H9 (cell line): Measurements from ENCODE around the gene TMEM244. TPM values are rescaled to one million over a fixed set of nuclear protein-coding genes. Genes with fewer than 3 reads are reported as not detected.

ENCODE experiments used
- DNase-seq: peaks from one replicate; pipeline ENCODE4 v3.0.0-alpha.2; 2017
- H2AFZ ChIP-seq: one replicate; pipeline ENCODE4 v1.6.1; 2013; ENCODE audit warnings: mild to moderate bottlenecking, low read length, control low read depth, moderate library complexity
- H2AK5ac ChIP-seq: 2 replicates; pipeline ENCODE4 v1.6.1; 2013; ENCODE audit warnings: low read length, control low read depth, mixed read lengths; ENCODE audit not compliant: insufficient read length
- H2BK120ac ChIP-seq: one replicate; pipeline ENCODE4 v1.6.1; 2013; ENCODE audit warnings: low read depth, mild to moderate bottlenecking, low read length, control low read depth, inconsistent platforms; ENCODE audit not compliant: poor library complexity, severe bottlenecking
- H2BK12ac ChIP-seq: 2 replicates; pipeline ENCODE4 v1.6.1; 2013; ENCODE audit warnings: low read length, control low read depth, mixed read lengths, low read depth; ENCODE audit not compliant: insufficient read length
- H2BK15ac ChIP-seq: 2 replicates; pipeline ENCODE4 v1.6.1; 2013; ENCODE audit warnings: low read depth, low read length, control low read depth
- H2BK20ac ChIP-seq: one replicate; pipeline ENCODE4 v1.6.1; 2013; ENCODE audit warnings: low read depth, mild to moderate bottlenecking, low read length, control low read depth, inconsistent platforms; ENCODE audit not compliant: poor library complexity, severe bottlenecking
- H2BK5ac ChIP-seq: 2 replicates; pipeline ENCODE4 v1.6.1; 2013; ENCODE audit warnings: low read length, control low read depth, mixed read lengths; ENCODE audit not compliant: insufficient read length
- H3K14ac ChIP-seq: 2 replicates; pipeline ENCODE4 v1.6.1; 2013; ENCODE audit warnings: low read length, control low read depth; ENCODE audit not compliant: insufficient read depth
- H3K18ac ChIP-seq: 2 replicates; pipeline ENCODE4 v1.6.1; 2013; ENCODE audit warnings: low read depth, mild to moderate bottlenecking, mixed read lengths, low read length, control low read depth; ENCODE audit not compliant: insufficient read length
- H3K23ac ChIP-seq: 2 replicates; pipeline ENCODE4 v1.6.1; 2013; ENCODE audit warnings: low read length, control low read depth, mixed read lengths, low read depth; ENCODE audit not compliant: insufficient read length
- H3K23me2 ChIP-seq: 2 replicates; pipeline ENCODE4 v1.6.1; 2013; ENCODE audit warnings: low read depth, mild to moderate bottlenecking, mixed read lengths, low read length, control low read depth; ENCODE audit not compliant: insufficient read length, poor library complexity, severe bottlenecking
- H3K27ac ChIP-seq: 2 replicates; pipeline ENCODE4 v1.5.1; 2013; ENCODE audit warnings: low read length, control low read depth, mixed read lengths, low read depth; ENCODE audit not compliant: insufficient read length
- H3K27me3 ChIP-seq: 2 replicates; pipeline ENCODE4 v1.6.1; 2013; ENCODE audit warnings: low read length, control low read depth, inconsistent platforms; ENCODE audit not compliant: insufficient read depth
- H3K4ac ChIP-seq: 2 replicates; pipeline ENCODE4 v1.6.1; 2013; ENCODE audit warnings: low read depth, mild to moderate bottlenecking, control low read depth, inconsistent platforms, low read length, moderate library complexity
- H3K4me1 ChIP-seq: 2 replicates; pipeline ENCODE4 v1.6.1; 2013; ENCODE audit warnings: low read length, control low read depth, inconsistent platforms; ENCODE audit not compliant: insufficient read depth
- H3K4me2 ChIP-seq: 2 replicates; pipeline ENCODE4 v1.6.1; 2013; ENCODE audit warnings: low read length, control low read depth, mixed read lengths; ENCODE audit not compliant: insufficient read length, insufficient read depth
- H3K56ac ChIP-seq: 2 replicates; pipeline ENCODE4 v1.6.1; 2013; ENCODE audit warnings: low read depth, mild to moderate bottlenecking, mixed read lengths, low read length, control low read depth; ENCODE audit not compliant: insufficient read length
- H3K79me1 ChIP-seq: 2 replicates; pipeline ENCODE4 v1.6.1; 2013; ENCODE audit warnings: low read depth, mild to moderate bottlenecking, moderate library complexity, low read length, control low read depth, inconsistent platforms; ENCODE audit not compliant: insufficient read depth, poor library complexity, severe bottlenecking
- H3K79me2 ChIP-seq: 2 replicates; pipeline ENCODE4 v1.6.1; 2013; ENCODE audit warnings: low read length, control low read depth, inconsistent platforms; ENCODE audit not compliant: insufficient read depth
- H3K9ac ChIP-seq: 2 replicates; pipeline ENCODE4 v1.6.1; 2013; ENCODE audit warnings: low read length, control low read depth, mixed read lengths; ENCODE audit not compliant: insufficient read length; ENCODE audit errors: extremely low read depth
- H3K9me3 ChIP-seq: one replicate; pipeline ENCODE4 v1.6.1; 2013; ENCODE audit warnings: low read depth, low read length, inconsistent platforms; ENCODE audit not compliant: control insufficient read depth
- H3T11ph ChIP-seq: one replicate; pipeline ENCODE4 v1.6.1; 2013; ENCODE audit warnings: mild to moderate bottlenecking, low read length, control low read depth, inconsistent platforms
- H4K20me1 ChIP-seq: one replicate; pipeline ENCODE4 v1.6.1; 2013; ENCODE audit not compliant: control insufficient read depth, insufficient read length, insufficient read depth
- H4K5ac ChIP-seq: 2 replicates; pipeline ENCODE4 v1.6.1; 2013; ENCODE audit warnings: low read depth, mild to moderate bottlenecking, mixed read lengths, low read length, control low read depth; ENCODE audit not compliant: insufficient read length
- H4K8ac ChIP-seq: replicated peaks from 2 replicates; pipeline ENCODE4 v1.6.1; 2013; ENCODE audit warnings: low read length, control low read depth, mixed read lengths, low read depth; ENCODE audit not compliant: insufficient read length
- H4K91ac ChIP-seq: 2 replicates; pipeline ENCODE4 v1.6.1; 2013; ENCODE audit warnings: low read depth, mild to moderate bottlenecking, moderate library complexity, mixed read lengths, low read length, control low read depth; ENCODE audit not compliant: insufficient read length
- H3K27ac Mint-ChIP-seq, 3 experiments: 2 replicates in 2 of 3; 3 replicates in 1 of 3; pipeline ENCODE4 v1.8.0; 2020 to 2021; ENCODE audit warnings: mixed read lengths in 3 of 3, mild to moderate bottlenecking in 1 of 3, moderate library complexity in 1 of 3
- H3K27me3 Mint-ChIP-seq: 2 replicates; pipeline ENCODE4 v1.8.0; 2021; ENCODE audit warnings: low read depth, mild to moderate bottlenecking, moderate library complexity, mixed read lengths
- H3K36me3 Mint-ChIP-seq, 3 experiments: 2 replicates in 2 of 3; 3 replicates in 1 of 3; pipeline ENCODE4 v1.8.0; 2020 to 2021; ENCODE audit warnings: low read depth in 3 of 3, mixed read lengths in 3 of 3; ENCODE audit not compliant: insufficient read depth in 1 of 3
- H3K4me1 Mint-ChIP-seq, 2 experiments: 2 replicates each; pipeline ENCODE4 v1.8.0; 2020; ENCODE audit warnings: mixed read lengths in 2 of 2
- H3K4me3 Mint-ChIP-seq, 2 experiments: 2 replicates in 1 of 2; 3 replicates in 1 of 2; pipeline ENCODE4 v1.8.0; 2020 to 2021; ENCODE audit warnings: mild to moderate bottlenecking in 2 of 2, mixed read lengths in 2 of 2, moderate library complexity in 1 of 2
- H3K9me3 Mint-ChIP-seq, 2 experiments: 2 replicates in 1 of 2; 3 replicates in 1 of 2; pipeline ENCODE4 v1.8.0; 2020; ENCODE audit warnings: mild to moderate bottlenecking in 2 of 2, mixed read lengths in 2 of 2, moderate library complexity in 1 of 2
- WGBS: extraction: QIAGEN DNeasy Blood & Tissue Kit; methylation state at CpG from one replicate; pipeline ENCODE4 v1.1.7; 2013; ENCODE audit warnings: missing lambda C conversion rate, low lambda C conversion rate, mixed read lengths; ENCODE audit not compliant: insufficient read length; ENCODE audit errors: extremely low coverage; 5-methylcytosine and 5-hydroxymethylcytosine counted together
- total RNA-seq: library from RNA; stranded (reverse); gene quantifications from 2 replicates; pipeline ENCODE4 v1.2.1, GENCODE V29; 2021
- TF ChIP-seq, protein P1 (sequence below): fragments of 200-600 bp; sonication (generic); conservative IDR thresholded peaks from 3 replicates; pipeline ENCODE4 v1.8.0; 2021; ENCODE audit warnings: antibody characterized with exemption, mild to moderate bottlenecking

The TMEM244 gene
- total RNA-seq, 1 experiment from 2014 or later = not detected

- H3K23me2 ChIP-seq = no peaks in the 10 kb centered on the region
- no peak overlapping the region; a peak in 1 of 7 replicates for H3K27ac Mint-ChIP-seq
- WGBS = no CpG with 5 or more reads among the region's 4 CpGs
Measured at GRCh38 chr6:129792049-129792448, 69.1 kb downstream of the TMEM244 start.

More at GRCh38 chr6:129792049-129792448, 69.1 kb downstream of the TMEM244 start:
- Histone ChIP-seq H3K27me3 (no peaks in the 10 kb centered on the region), H2BK120ac (no peak overlapping the region), H4K8ac (no peak overlapping the region), H2AK5ac (no peak overlapping the region), H2BK12ac (no peak overlapping the region), H3K27ac (no peak overlapping the region), H2BK5ac (no peak overlapping the region), H4K5ac (no peak overlapping the region), H3K18ac (no peak overlapping the region), H3K79me1 (no peaks in the 10 kb centered on the region), H3K9ac (no peak overlapping the region), H3T11ph (no peak overlapping the region), H2BK20ac (no peak overlapping the region), H4K91ac (no peak overlapping the region), H3K23ac (no peak overlapping the region), H3K79me2 (no peaks in the 10 kb centered on the region), H2AFZ (no peak overlapping the region), H3K4ac (no peak overlapping the region), H3K9me3 (no peaks in the 10 kb centered on the region), H2BK15ac (no peak overlapping the region), H3K4me2 (no peak overlapping the region), H3K4me1 (no peaks in the 10 kb centered on the region), H3K14ac (no peak overlapping the region), H4K20me1 (no peaks in the 10 kb centered on the region), H3K56ac (no peak overlapping the region)
- Mint-ChIP-seq H3K27me3 (peaks cover 3% of the 10 kb centered on the region; the same call in 1 of the 2 replicates), H3K9me3 (no peaks in the 10 kb centered on the region), H3K4me3 (no peak overlapping the region), H3K36me3 (no peaks in the 10 kb centered on the region), H3K4me1 (no peaks in the 10 kb centered on the region)
- TF ChIP-seq, protein P1, sequence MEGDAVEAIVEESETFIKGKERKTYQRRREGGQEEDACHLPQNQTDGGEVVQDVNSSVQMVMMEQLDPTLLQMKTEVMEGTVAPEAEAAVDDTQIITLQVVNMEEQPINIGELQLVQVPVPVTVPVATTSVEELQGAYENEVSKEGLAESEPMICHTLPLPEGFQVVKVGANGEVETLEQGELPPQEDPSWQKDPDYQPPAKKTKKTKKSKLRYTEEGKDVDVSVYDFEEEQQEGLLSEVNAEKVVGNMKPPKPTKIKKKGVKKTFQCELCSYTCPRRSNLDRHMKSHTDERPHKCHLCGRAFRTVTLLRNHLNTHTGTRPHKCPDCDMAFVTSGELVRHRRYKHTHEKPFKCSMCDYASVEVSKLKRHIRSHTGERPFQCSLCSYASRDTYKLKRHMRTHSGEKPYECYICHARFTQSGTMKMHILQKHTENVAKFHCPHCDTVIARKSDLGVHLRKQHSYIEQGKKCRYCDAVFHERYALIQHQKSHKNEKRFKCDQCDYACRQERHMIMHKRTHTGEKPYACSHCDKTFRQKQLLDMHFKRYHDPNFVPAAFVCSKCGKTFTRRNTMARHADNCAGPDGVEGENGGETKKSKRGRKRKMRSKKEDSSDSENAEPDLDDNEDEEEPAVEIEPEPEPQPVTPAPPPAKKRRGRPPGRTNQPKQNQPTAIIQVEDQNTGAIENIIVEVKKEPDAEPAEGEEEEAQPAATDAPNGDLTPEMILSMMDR = no peak
- no peak for DNase-seq
